Measurements from ENCODE around the gene ARFIP1. TPM values are rescaled to one million over a fixed set of nuclear protein-coding genes. Genes with fewer than 3 reads are reported as not detected.

ARFIP1 gene
- polyA plus RNA-seq, 1 donor from 2014 or later: 35.1 TPM

GRCh38 chr4:152773953-152774352 lies 5.8 kb upstream of the ARFIP1 start:
- Histone ChIP-seq H3K79me2 (replicated peaks; ENCODE audit: insufficient read depth, low read length) (peaks cover 38% of the 10 kb centered on the region), H3K4me3 (ENCODE audit: low read length) (no peak overlapping the region), H3F3A (ENCODE audit: insufficient read depth, low read length, poor library complexity, severe bottlenecking) (no peaks in the 10 kb centered on the region), H3K9ac (ENCODE audit: low read length) (no peak overlapping the region), H3K4me2 (ENCODE audit: low read length) (no peak overlapping the region), H4K20me1 (ENCODE audit: insufficient read depth) (no peaks in the 10 kb centered on the region), H2AFZ (ENCODE audit: low read depth, low read length) (no peak overlapping the region), H3K27me3 (ENCODE audit: insufficient read depth, low read depth, low read length) (no peaks in the 10 kb centered on the region), H3K36me3 (ENCODE audit: insufficient read depth, low read length) (no peaks in the 10 kb centered on the region), H3K9me2 (ENCODE audit: insufficient read depth, low read length) (no peaks in the 10 kb centered on the region), H3K9me3 (ENCODE audit: low read length) (no peaks in the 10 kb centered on the region), H3K27ac (ENCODE audit: low read length) (no peak overlapping the region)
- TF ChIP-seq SMC3 (conservative IDR thresholded peaks at IDR 0.05; ENCODE audit: poor library complexity) (no peak), RAD21 (conservative IDR thresholded peaks at IDR 0.05) (no peak), TAF1 (IDR thresholded peaks at IDR 0.05; ENCODE audit: low read depth) (no peak), REST (IDR thresholded peaks at IDR 0.05; ENCODE audit: borderline replicate concordance) (no peak), MXI1 (conservative IDR thresholded peaks at IDR 0.05; ENCODE audit: poor library complexity, severe bottlenecking) (no peak), EZH2 (IDR thresholded peaks at IDR 0.05; ENCODE audit: borderline replicate concordance, insufficient read depth, low read length, poor library complexity, severe bottlenecking) (no peak), CTCF (IDR thresholded peaks at IDR 0.05; ENCODE audit: poor library complexity, severe bottlenecking) (no peak), EP300 (conservative IDR thresholded peaks at IDR 0.05; ENCODE audit: poor library complexity, severe bottlenecking) (no peak)

- Histone ChIP-seq H3K4me3 (ENCODE audit: low read length) (no peak overlapping the region), H3K79me2 (replicated peaks; ENCODE audit: insufficient read depth, low read length) (peaks cover 57% of the 10 kb centered on the region), H3K36me3 (ENCODE audit: insufficient read depth, low read length) (no peaks in the 10 kb centered on the region), H3K27ac (ENCODE audit: low read length) (no peak overlapping the region), H3K27me3 (ENCODE audit: insufficient read depth, low read depth, low read length) (no peaks in the 10 kb centered on the region), H2AFZ (ENCODE audit: low read depth, low read length) (no peak overlapping the region), H4K20me1 (ENCODE audit: insufficient read depth) (no peaks in the 10 kb centered on the region), H3K4me2 (ENCODE audit: low read length) (no peak overlapping the region), H3K9me3 (ENCODE audit: low read length) (no peaks in the 10 kb centered on the region), H3K9ac (ENCODE audit: low read length) (no peak overlapping the region), H3K9me2 (ENCODE audit: insufficient read depth, low read length) (no peaks in the 10 kb centered on the region), H3F3A (ENCODE audit: insufficient read depth, low read length, poor library complexity, severe bottlenecking) (no peaks in the 10 kb centered on the region)
- TF ChIP-seq POLR2AphosphoS5 (IDR thresholded peaks at IDR 0.05): no peak
- TF ChIP-seq RAD21 (conservative IDR thresholded peaks at IDR 0.05): no peak
- no peak for TF ChIP-seq REST (IDR thresholded peaks at IDR 0.05; ENCODE audit: borderline replicate concordance)
- no peak for TF ChIP-seq CTCF (IDR thresholded peaks at IDR 0.05; ENCODE audit: poor library complexity, severe bottlenecking)
- TF ChIP-seq EZH2 (IDR thresholded peaks at IDR 0.05; ENCODE audit: borderline replicate concordance, insufficient read depth, low read length, poor library complexity, severe bottlenecking): no peak
- no peak for TF ChIP-seq TAF1 (IDR thresholded peaks at IDR 0.05; ENCODE audit: low read depth)
- no peak for TF ChIP-seq SMC3 (conservative IDR thresholded peaks at IDR 0.05; ENCODE audit: poor library complexity)
- no peak for TF ChIP-seq MXI1 (conservative IDR thresholded peaks at IDR 0.05; ENCODE audit: poor library complexity, severe bottlenecking)
- no peak for TF ChIP-seq EP300 (conservative IDR thresholded peaks at IDR 0.05; ENCODE audit: poor library complexity, severe bottlenecking)
Measured at GRCh38 chr4:152776352-152776751, 3.4 kb upstream of the ARFIP1 start.
